Right lobe of liver (tissue), 4 donors: Measurements from ENCODE around the gene GSTM2.

Experiments
- POLR2A ChIP-seq: fragments of 450-650 bp; IDR thresholded peaks from one replicate; pipeline ENCODE4 v1.6.1; 2017; ENCODE audit warnings: antibody characterized with exemption, mild to moderate bottlenecking
- TF ChIP-seq, protein P1 (sequence below), 4 donors: fragments of 200-600 bp in 3 of 4; fragments of 450-650 bp in 1 of 4; IDR thresholded peaks; one replicate each; pipeline versions ENCODE4 v1.5.1 to v1.8.0; 2016 to 2022; ENCODE audit warnings: antibody characterized with exemption in 4 of 4, mild to moderate bottlenecking in 2 of 4
- donor health status: DM: no; HTN: no; CAD: no.
- donor health status: DM: no; HTN: no; CAD: no.
- donor health status: DM: no; HTN: yes; CAD: no.

DNA sequence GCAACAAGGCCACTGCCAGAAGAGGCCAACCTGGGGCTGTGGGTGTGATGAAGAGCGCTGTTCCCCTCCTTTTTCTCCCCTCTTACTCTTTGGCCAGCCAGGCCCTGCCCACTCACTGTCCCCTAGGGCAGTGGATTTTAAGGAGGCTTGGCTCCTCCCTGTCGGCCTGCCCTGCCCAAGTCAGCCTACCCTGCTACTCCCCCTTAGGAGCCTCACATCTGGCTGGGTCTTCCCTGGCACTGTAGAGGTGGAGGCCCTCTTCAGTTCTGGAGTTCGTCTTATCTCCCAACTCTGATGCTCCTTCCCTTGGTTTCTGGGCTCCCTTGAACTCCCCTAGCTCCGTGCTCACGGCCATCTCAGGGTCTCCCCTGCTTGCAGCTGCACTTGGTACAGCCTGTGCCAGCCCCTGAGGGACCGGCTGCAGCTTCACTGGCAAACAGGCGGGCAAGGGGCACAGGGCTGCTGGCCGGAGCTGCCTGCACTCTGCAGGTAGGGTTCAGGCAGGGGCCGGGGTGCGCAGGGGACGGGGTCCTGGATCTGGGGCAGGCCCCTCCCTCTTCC lies 44.2 kb upstream of the GSTM2 start:
- TF ChIP-seq, protein P1, sequence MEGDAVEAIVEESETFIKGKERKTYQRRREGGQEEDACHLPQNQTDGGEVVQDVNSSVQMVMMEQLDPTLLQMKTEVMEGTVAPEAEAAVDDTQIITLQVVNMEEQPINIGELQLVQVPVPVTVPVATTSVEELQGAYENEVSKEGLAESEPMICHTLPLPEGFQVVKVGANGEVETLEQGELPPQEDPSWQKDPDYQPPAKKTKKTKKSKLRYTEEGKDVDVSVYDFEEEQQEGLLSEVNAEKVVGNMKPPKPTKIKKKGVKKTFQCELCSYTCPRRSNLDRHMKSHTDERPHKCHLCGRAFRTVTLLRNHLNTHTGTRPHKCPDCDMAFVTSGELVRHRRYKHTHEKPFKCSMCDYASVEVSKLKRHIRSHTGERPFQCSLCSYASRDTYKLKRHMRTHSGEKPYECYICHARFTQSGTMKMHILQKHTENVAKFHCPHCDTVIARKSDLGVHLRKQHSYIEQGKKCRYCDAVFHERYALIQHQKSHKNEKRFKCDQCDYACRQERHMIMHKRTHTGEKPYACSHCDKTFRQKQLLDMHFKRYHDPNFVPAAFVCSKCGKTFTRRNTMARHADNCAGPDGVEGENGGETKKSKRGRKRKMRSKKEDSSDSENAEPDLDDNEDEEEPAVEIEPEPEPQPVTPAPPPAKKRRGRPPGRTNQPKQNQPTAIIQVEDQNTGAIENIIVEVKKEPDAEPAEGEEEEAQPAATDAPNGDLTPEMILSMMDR (IDR thresholded peaks at IDR 0.05), result no peak
- TF ChIP-seq POLR2A, result no peak
